ENCODE measurements around the gene GINS1. TPM values are rescaled to one million over a fixed set of nuclear protein-coding genes. Genes with fewer than 3 reads are reported as not detected.

Gene GINS1
- total RNA-seq, 2 donors from 2014 or later = 2.2 to 6.0 TPM

GRCh38 chr20:25495189-25495824 is 87.8 kb downstream of the GINS1 start:
- Histone ChIP-seq H3K9me3 (no peaks in the 10 kb centered on the region), H3K4me3 (no peak overlapping the region), H3K27ac (no peak overlapping the region), H3K27me3 (replicated peaks; ENCODE audit: insufficient read depth) (no peaks in the 10 kb centered on the region), H3K4me1 (replicated peaks) (no peaks in the 10 kb centered on the region), H3K36me3 (no peaks in the 10 kb centered on the region)
- WGBS = 84% methylated on average over 18 of the region's 18 CpGs
- no peak for TF ChIP-seq POLR2A (IDR thresholded peaks at IDR 0.05)
- no peak for TF ChIP-seq POLR2AphosphoS5 (IDR thresholded peaks at IDR 0.05)
- no peak for TF ChIP-seq CTCF (IDR thresholded peaks at IDR 0.05)
- no peak for DNase-seq (ENCODE audit: low spot score)
- intact Hi-C loops (cut with DNase I) = no loop called here

GRCh38 chr20:25496165-25496967 is 88.9 kb downstream of the GINS1 start:
- no peak for DNase-seq (ENCODE audit: low spot score)
- Histone ChIP-seq H3K27ac (peak overlapping the region; percentile 14 to 34), H3K4me1 (replicated peaks) (no peaks in the 10 kb centered on the region), H3K27me3 (replicated peaks; ENCODE audit: insufficient read depth) (no peaks in the 10 kb centered on the region), H3K36me3 (no peaks in the 10 kb centered on the region), H3K4me3 (no peak overlapping the region), H3K9me3 (no peaks in the 10 kb centered on the region)
- TF ChIP-seq POLR2AphosphoS5 (IDR thresholded peaks at IDR 0.05) (no peak), CTCF (IDR thresholded peaks at IDR 0.05) (no peak), POLR2A (IDR thresholded peaks at IDR 0.05) (no peak)
- intact Hi-C loops (cut with DNase I) = no loop called here
- WGBS = 89% methylated on average over 14 of the region's 14 CpGs

GRCh38 chr20:25496968-25497401 is 89.5 kb downstream of the GINS1 start:
- intact Hi-C loops (cut with DNase I) = no loop called here
- Histone ChIP-seq H3K27me3 (replicated peaks; ENCODE audit: insufficient read depth) (no peaks in the 10 kb centered on the region), H3K27ac (peak overlapping the region in 1 of 2 donors; percentile 34), H3K4me1 (replicated peaks) (no peaks in the 10 kb centered on the region), H3K9me3 (no peaks in the 10 kb centered on the region), H3K36me3 (no peaks in the 10 kb centered on the region), H3K4me3 (no peak overlapping the region)
- WGBS = 55% methylated on average over 9 of the region's 9 CpGs
- DNase-seq (ENCODE audit: low spot score) = peak; percentile 60
- TF ChIP-seq POLR2AphosphoS5 (IDR thresholded peaks at IDR 0.05) = peak; percentile 51
- TF ChIP-seq POLR2A (IDR thresholded peaks at IDR 0.05) = no peak

- no peaks in the 10 kb centered on the region for H3K27me3 ChIP-seq (replicated peaks; ENCODE audit: insufficient read depth)
- DNase-seq (ENCODE audit: low spot score) = no peak
- WGBS = 85% methylated on average over 22 of the region's 22 CpGs
- no peak overlapping the region for H3K4me3 ChIP-seq
- intact Hi-C loops (cut with DNase I) = no loop called here
- H3K9me3 ChIP-seq = no peaks in the 10 kb centered on the region
- TF ChIP-seq POLR2AphosphoS5 (IDR thresholded peaks at IDR 0.05) = no peak
- H3K36me3 ChIP-seq = no peaks in the 10 kb centered on the region
- no peaks in the 10 kb centered on the region for H3K4me1 ChIP-seq (replicated peaks)
- H3K27ac ChIP-seq = peak overlapping the region in 1 of 2 donors; percentile 39
These were observed 90.3 kb downstream of the GINS1 start for GRCh38 chr20:25497586-25498279.

Other genes with a start within 250 kb of the GINS1 start
- 100 to 1,000 TPM; 105 to 194 TPM for gene ENTPD6, start 212.0 kb upstream of the GINS1 start, total RNA-seq
- 100 to 1,000 TPM; 231 to 261 TPM for gene PYGB, start 159.6 kb upstream of the GINS1 start, total RNA-seq
- gene ABHD12, start 16.8 kb upstream of the GINS1 start, total RNA-seq = 10 to 100 TPM; 70.1 to 84.7 TPM
- gene NINL, start 177.9 kb downstream of the GINS1 start, total RNA-seq = 10 to 100 TPM; 16.3 to 31.1 TPM
- 1 to 10 TPM; 4.0 to 5.3 TPM for gene NANP, start 216.3 kb downstream of the GINS1 start, total RNA-seq